Mucosa of rectum (tissue), 2 donors: Measurements from ENCODE around the gene GABRQ.

Experiments used
- H3K27ac ChIP-seq, 2 donors: one replicate each; pipeline ENCODE4 v1.7.0; 2013; ENCODE audit warnings: inconsistent platforms in 2 of 2, low read depth in 2 of 2, low read length in 2 of 2
- H3K27me3 ChIP-seq, 2 donors: one replicate each; pipeline ENCODE4 v1.7.0; 2013; ENCODE audit warnings: low read length in 2 of 2; ENCODE audit not compliant: control insufficient read depth in 2 of 2, insufficient read depth in 2 of 2
- H3K36me3 ChIP-seq, 2 donors: one replicate each; pipeline ENCODE4 v1.7.0; 2013; ENCODE audit warnings: low read length in 2 of 2; ENCODE audit not compliant: control insufficient read depth in 2 of 2, insufficient read depth in 2 of 2
- H3K4me1 ChIP-seq, 2 donors: one replicate each; pipeline ENCODE4 v1.7.0; 2013; ENCODE audit warnings: low read length in 2 of 2, mild to moderate bottlenecking in 1 of 2; ENCODE audit not compliant: control insufficient read depth in 2 of 2, insufficient read depth in 2 of 2
- H3K4me3 ChIP-seq, 2 donors: one replicate each; pipeline ENCODE4 v1.7.0; 2013; ENCODE audit warnings: low read length in 2 of 2
- H3K9ac ChIP-seq, 2 donors: one replicate each; pipeline ENCODE4 v1.7.0; 2013; ENCODE audit warnings: low read length in 2 of 2, low read depth in 1 of 2, mild to moderate bottlenecking in 1 of 2
- H3K9me3 ChIP-seq, 2 donors: one replicate each; pipeline ENCODE4 v1.7.0; 2013; ENCODE audit warnings: low read length in 2 of 2; ENCODE audit not compliant: control insufficient read depth in 2 of 2
- donor health status: healthy.
- donor health status: Normal muscosa, but diverticular disease.

GABRQ gene

GRCh38 chrX:152639426-152639825, 1.7 kb downstream of the GABRQ start:
- Histone ChIP-seq H3K4me3 (no peak overlapping the region), H3K9ac (no peak overlapping the region), H3K27ac (no peak overlapping the region), H3K4me1 (no peaks in the 10 kb centered on the region), H3K27me3 (peaks cover 9 to 14% of the 10 kb centered on the region in 2 donors), H3K9me3 (no peaks in the 10 kb centered on the region), H3K36me3 (no peaks in the 10 kb centered on the region)

GRCh38 chrX:152640034-152640818, 2.5 kb downstream of the GABRQ start:
- Histone ChIP-seq H3K36me3 (no peaks in the 10 kb centered on the region), H3K4me3 (no peak overlapping the region), H3K9me3 (no peaks in the 10 kb centered on the region), H3K27ac (no peak overlapping the region), H3K4me1 (no peaks in the 10 kb centered on the region), H3K27me3 (peaks cover 12 to 18% of the 10 kb centered on the region in 2 donors), H3K9ac (no peak overlapping the region)

GRCh38 chrX:152641256-152641875, 3.7 kb downstream of the GABRQ start:
- Histone ChIP-seq H3K27ac (no peak overlapping the region), H3K9me3 (no peaks in the 10 kb centered on the region), H3K9ac (no peak overlapping the region), H3K4me1 (no peaks in the 10 kb centered on the region), H3K36me3 (no peaks in the 10 kb centered on the region), H3K4me3 (no peak overlapping the region), H3K27me3 (peaks cover 12 to 18% of the 10 kb centered on the region in 2 donors)

GRCh38 chrX:152641996-152642395, 4.3 kb downstream of the GABRQ start:
- Histone ChIP-seq H3K27ac (no peak overlapping the region), H3K4me3 (no peak overlapping the region), H3K4me1 (no peaks in the 10 kb centered on the region), H3K9me3 (no peaks in the 10 kb centered on the region), H3K27me3 (peaks cover 12 to 18% of the 10 kb centered on the region in 2 donors), H3K36me3 (no peaks in the 10 kb centered on the region), H3K9ac (no peak overlapping the region)

- no peaks in the 10 kb centered on the region for H3K9me3 ChIP-seq
- H3K27ac ChIP-seq, result no peak overlapping the region
- H3K27me3 ChIP-seq, result peaks cover 12 to 18% of the 10 kb centered on the region in 2 donors
- no peaks in the 10 kb centered on the region for H3K36me3 ChIP-seq
- H3K9ac ChIP-seq, result no peak overlapping the region
- H3K4me1 ChIP-seq, result no peaks in the 10 kb centered on the region
- no peak overlapping the region for H3K4me3 ChIP-seq
Observed at GRCh38 chrX:152642931-152643564, 5.4 kb downstream of the GABRQ start.

- H3K27me3 ChIP-seq, result peaks cover 3 to 4% of the 10 kb centered on the region in 2 donors
- no peak overlapping the region for H3K9ac ChIP-seq
- no peaks in the 10 kb centered on the region for H3K36me3 ChIP-seq
- H3K27ac ChIP-seq, result no peak overlapping the region
- H3K4me3 ChIP-seq, result no peak overlapping the region
- H3K4me1 ChIP-seq, result no peaks in the 10 kb centered on the region
- no peaks in the 10 kb centered on the region for H3K9me3 ChIP-seq
Observed at GRCh38 chrX:152646961-152647360, 9.3 kb downstream of the GABRQ start.

- no peaks in the 10 kb centered on the region for H3K4me1 ChIP-seq
Observed at GRCh38 chrX:152647978-152648377, 10.3 kb downstream of the GABRQ start.

GRCh38 chrX:152652060-152652459, 14.4 kb downstream of the GABRQ start:
- no peak overlapping the region for H3K4me3 ChIP-seq
- H3K36me3 ChIP-seq, result no peaks in the 10 kb centered on the region
- H3K27ac ChIP-seq, result no peak overlapping the region
- no peak overlapping the region for H3K9ac ChIP-seq
- peaks cover 0 to 2% of the 10 kb centered on the region in 2 donors for H3K27me3 ChIP-seq
- H3K9me3 ChIP-seq, result no peaks in the 10 kb centered on the region
- no peaks in the 10 kb centered on the region for H3K4me1 ChIP-seq

More at GRCh38 chrX:152647978-152648377, 10.3 kb downstream of the GABRQ start:
- H3K4me3 ChIP-seq, result no peak overlapping the region
- H3K9ac ChIP-seq, result no peak overlapping the region
- H3K27ac ChIP-seq, result no peak overlapping the region
- H3K9me3 ChIP-seq, result no peaks in the 10 kb centered on the region
- H3K36me3 ChIP-seq, result no peaks in the 10 kb centered on the region
- H3K27me3 ChIP-seq, result peaks cover 3 to 4% of the 10 kb centered on the region in 2 donors

GRCh38 chrX:152652467-152652866, 14.8 kb downstream of the GABRQ start:
- no peaks in the 10 kb centered on the region for H3K4me1 ChIP-seq
- no peak overlapping the region for H3K4me3 ChIP-seq
- H3K27ac ChIP-seq, result no peak overlapping the region
- H3K9me3 ChIP-seq, result no peaks in the 10 kb centered on the region
- no peaks in the 10 kb centered on the region for H3K36me3 ChIP-seq
- peaks cover 0 to 2% of the 10 kb centered on the region in 2 donors for H3K27me3 ChIP-seq
- no peak overlapping the region for H3K9ac ChIP-seq

GRCh38 chrX:152656087-152656486, 18.4 kb downstream of the GABRQ start:
- Histone ChIP-seq H3K27me3 (peaks cover 0 to 2% of the 10 kb centered on the region in 2 donors), H3K36me3 (no peaks in the 10 kb centered on the region), H3K27ac (no peak overlapping the region), H3K4me3 (no peak overlapping the region), H3K4me1 (no peaks in the 10 kb centered on the region), H3K9me3 (no peaks in the 10 kb centered on the region), H3K9ac (no peak overlapping the region)
